OCI-LY3 (cell line): ENCODE measurements around the gene PRXL2A.

Experiments used
- EZH2phosphoT487 ChIP-seq: fragments of 200-600 bp; shearing (Covaris generic); IDR thresholded peaks from 2 replicates; pipeline ENCODE4 v1.6.1; 2018; ENCODE audit warnings: antibody characterized with exemption, mixed run types, low read depth
- TF ChIP-seq, protein P1 (sequence below): fragments of 200-600, 300-600 bp; sonication (generic); IDR thresholded peaks from 2 replicates; pipeline ENCODE4 v1.5.1; 2014; ENCODE audit warnings: antibody characterized with exemption, low read length, low read depth

DNA sequence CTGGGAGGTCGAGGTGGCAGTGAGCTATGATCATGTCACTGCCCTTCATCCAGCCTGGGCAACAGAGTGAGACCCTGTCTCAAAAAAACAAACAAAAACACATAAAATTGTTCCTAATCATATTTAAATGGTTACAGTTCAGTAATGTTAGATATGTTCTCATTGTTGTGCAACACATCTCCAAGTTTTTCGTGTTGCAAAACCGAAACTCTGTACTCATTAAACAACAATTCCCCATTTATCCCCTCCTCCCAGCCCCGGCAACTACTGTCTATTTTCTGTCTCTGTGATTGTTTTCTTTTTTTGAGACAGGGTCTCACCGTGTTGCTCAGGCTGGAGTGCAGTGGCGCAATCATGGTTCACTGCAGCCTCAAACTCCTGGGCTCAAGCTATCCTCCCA is 16.1 kb upstream of the PRXL2A start:
- TF ChIP-seq, protein P1, sequence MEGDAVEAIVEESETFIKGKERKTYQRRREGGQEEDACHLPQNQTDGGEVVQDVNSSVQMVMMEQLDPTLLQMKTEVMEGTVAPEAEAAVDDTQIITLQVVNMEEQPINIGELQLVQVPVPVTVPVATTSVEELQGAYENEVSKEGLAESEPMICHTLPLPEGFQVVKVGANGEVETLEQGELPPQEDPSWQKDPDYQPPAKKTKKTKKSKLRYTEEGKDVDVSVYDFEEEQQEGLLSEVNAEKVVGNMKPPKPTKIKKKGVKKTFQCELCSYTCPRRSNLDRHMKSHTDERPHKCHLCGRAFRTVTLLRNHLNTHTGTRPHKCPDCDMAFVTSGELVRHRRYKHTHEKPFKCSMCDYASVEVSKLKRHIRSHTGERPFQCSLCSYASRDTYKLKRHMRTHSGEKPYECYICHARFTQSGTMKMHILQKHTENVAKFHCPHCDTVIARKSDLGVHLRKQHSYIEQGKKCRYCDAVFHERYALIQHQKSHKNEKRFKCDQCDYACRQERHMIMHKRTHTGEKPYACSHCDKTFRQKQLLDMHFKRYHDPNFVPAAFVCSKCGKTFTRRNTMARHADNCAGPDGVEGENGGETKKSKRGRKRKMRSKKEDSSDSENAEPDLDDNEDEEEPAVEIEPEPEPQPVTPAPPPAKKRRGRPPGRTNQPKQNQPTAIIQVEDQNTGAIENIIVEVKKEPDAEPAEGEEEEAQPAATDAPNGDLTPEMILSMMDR: no peak
- TF ChIP-seq EZH2phosphoT487: no peak
